K562 (cell line): ENCODE results near the gene FRMPD4. TPM values are rescaled to one million over a fixed set of nuclear protein-coding genes. Genes with fewer than 3 reads are reported as not detected.

Experiments used
- ATAC-seq: fragments of 200-7000 bp; cut with Tn5 transposase; 3 replicates; pipeline ENCODE4 v1.9.1; 2020; ENCODE audit warnings: moderate library complexity
- BruUV-seq: library from RNA; stranded (reverse); fragments of 400-500 nt; replicated peaks from 2 replicates; lab custom pipeline; 2021; lab: Mats Ljungman, UMichigan
- CTCF ChIA-PET: fragments of 300-600 bp; formaldehyde crosslinking; extraction: SDS; loops from one replicate; lab custom pipeline; 2021; ENCODE audit warnings: low intra/inter-chr PET ratio; lab: Yijun Ruan, JAX
- POLR2A ChIA-PET: fragments of 300-600, 350-650 bp; sonication (Branson Sonifier 250); formaldehyde crosslinking; extraction: SDS; loops from one replicate; lab custom pipeline; 2021; ENCODE audit warnings: antibody characterized with exemption, inconsistent platforms; lab: Yijun Ruan, JAX
- DNase-seq, 4 experiments: peaks; one replicate each; pipeline versions ENCODE4 v3.0.0 to v3.0.0-alpha.2; 2011 to 2018; ENCODE audit warnings: low spot score in 3 of 4, mixed read lengths in 3 of 4; ENCODE audit errors: extremely low read depth in 1 of 4
- FAIRE-seq: peaks from 2 replicates; lab custom pipeline; 2011; peaks lifted over from hg19 to GRCh38; lab: Jason Lieb, UNC
- H2AFZ ChIP-seq: 2 replicates; pipeline ENCODE4 v1.6.0; 2011; ENCODE audit warnings: low read depth, low read length, control low read depth, inconsistent platforms
- H3K27ac ChIP-seq: fragments of 200-600 bp; 3 replicates; pipeline ENCODE4 v1.8.0; 2011; ENCODE audit warnings: low read depth, mild to moderate bottlenecking, control low read depth, inconsistent platforms, low read length, moderate library complexity, mixed read lengths; ENCODE audit errors: extremely low read depth
- H3K27me3 ChIP-seq, 2 experiments: fragments of 300-600 bp in 1 of 2; 2 replicates in 1 of 2; 3 replicates in 1 of 2; pipeline versions ENCODE4 v1.6.0 to v1.8.0; 2011; ENCODE audit warnings: inconsistent platforms in 2 of 2, low read length in 2 of 2, mild to moderate bottlenecking in 1 of 2, mixed read lengths in 1 of 2, moderate library complexity in 1 of 2; ENCODE audit not compliant: control insufficient read depth in 2 of 2, insufficient read depth in 2 of 2
- H3K36me3 ChIP-seq: fragments of 300-600 bp; 3 replicates; pipeline ENCODE4 v1.8.0; 2011; ENCODE audit warnings: mild to moderate bottlenecking, low read length, inconsistent platforms; ENCODE audit not compliant: control insufficient read depth, insufficient read depth
- H3K4me1 ChIP-seq, 2 experiments: fragments of 200-600 bp in 1 of 2; replicated peaks in 1 of 2; 2 replicates in 1 of 2; 3 replicates in 1 of 2; pipeline versions ENCODE4 v1.5.1 to v1.8.0; 2011; ENCODE audit warnings: inconsistent platforms in 2 of 2, low read length in 2 of 2, mild to moderate bottlenecking in 1 of 2, mixed read lengths in 1 of 2, moderate library complexity in 1 of 2; ENCODE audit not compliant: control insufficient read depth in 2 of 2, insufficient read depth in 2 of 2
- H3K4me2 ChIP-seq: 2 replicates; pipeline ENCODE4 v1.6.1; 2011; ENCODE audit warnings: low read length, control low read depth, inconsistent platforms, mixed read lengths; ENCODE audit not compliant: insufficient read depth
- H3K4me3 ChIP-seq: fragments of 200-600 bp; sonication (generic), shearing (Covaris generic); 2 replicates; pipeline ENCODE4 v1.5.1; 2016; ENCODE audit warnings: control low read depth, inconsistent platforms
- H3K79me2 ChIP-seq: fragments of 200-600 bp; 3 replicates; pipeline ENCODE4 v1.8.0; 2011; ENCODE audit warnings: low read length, inconsistent platforms; ENCODE audit not compliant: control insufficient read depth, insufficient read depth
- H3K9ac ChIP-seq, 2 experiments: 2 replicates each; pipeline versions ENCODE4 v1.6.0 to v1.6.1; 2011; ENCODE audit warnings: low read depth in 2 of 2, low read length in 2 of 2, control low read depth in 1 of 2, inconsistent platforms in 1 of 2, mild to moderate bottlenecking in 1 of 2, mixed read lengths in 1 of 2; ENCODE audit not compliant: insufficient read depth in 1 of 2
- H3K9me1 ChIP-seq: one replicate; pipeline ENCODE4 v1.6.0; 2011; ENCODE audit warnings: inconsistent platforms, mild to moderate bottlenecking, low read length, moderate library complexity; ENCODE audit not compliant: control insufficient read depth, insufficient read depth
- H3K9me3 ChIP-seq: replicated peaks from 2 replicates; pipeline ENCODE4 v1.5.1; 2011; ENCODE audit warnings: low read depth, low read length, inconsistent platforms; ENCODE audit not compliant: control insufficient read depth, insufficient read depth
- H4K20me1 ChIP-seq: replicated peaks from 2 replicates; pipeline ENCODE4 v1.6.1; 2011; ENCODE audit warnings: low read length, inconsistent platforms, mixed read lengths; ENCODE audit not compliant: control insufficient read depth, insufficient read depth
- CBX2 ChIP-seq: fragments of 200-600 bp; sonication (generic); IDR thresholded peaks from one replicate; pipeline ENCODE4 v1.6.1; 2012; ENCODE audit warnings: mild to moderate bottlenecking, low read length, inconsistent platforms; ENCODE audit not compliant: insufficient read depth, poor library complexity, severe bottlenecking
- COPS2 ChIP-seq: fragments of 450-650 bp; conservative IDR thresholded peaks from 2 replicates; pipeline ENCODE4 v1.6.1; 2016; ENCODE audit warnings: mild to moderate bottlenecking, moderate library complexity
- DNMT1 ChIP-seq: fragments of 450-650 bp; IDR thresholded peaks from 2 replicates; pipeline ENCODE4 v1.6.1; 2016; ENCODE audit warnings: antibody characterized with exemption, mild to moderate bottlenecking
- ESRRA ChIP-seq: fragments of 450-650 bp; IDR thresholded peaks from 2 replicates; pipeline ENCODE4 v1.6.1; 2014; ENCODE audit warnings: low read depth, mild to moderate bottlenecking, moderate library complexity, borderline replicate concordance
- FOXK2 ChIP-seq, 2 experiments: fragments of 450-650 bp; IDR thresholded peaks in 1 of 2; conservative IDR thresholded peaks in 1 of 2; 2 replicates each; pipeline ENCODE4 v1.6.1; 2016; ENCODE audit warnings: low read depth in 2 of 2, mild to moderate bottlenecking in 1 of 2
- GATAD2A ChIP-seq: fragments of 450-650 bp; IDR thresholded peaks from 2 replicates; pipeline ENCODE4 v1.6.1; 2017
- GTF2F1 ChIP-seq: IDR thresholded peaks from 2 replicates; pipeline ENCODE4 v1.6.1; 2011; ENCODE audit warnings: low read depth, low read length, improper control_type of control experiment
- POLR3G ChIP-seq: IDR thresholded peaks from 2 replicates; pipeline ENCODE4 v1.6.1; 2011; ENCODE audit not compliant: insufficient read length, insufficient replicate concordance; ENCODE audit errors: extremely low read depth
- RAD51 ChIP-seq: fragments of 450-650 bp; IDR thresholded peaks from 2 replicates; pipeline ENCODE4 v1.7.1; 2016; ENCODE audit warnings: low read depth, mild to moderate bottlenecking, borderline replicate concordance
- RBFOX2 ChIP-seq: fragments of 200-400 bp; formaldehyde crosslinking; IDR thresholded peaks from 2 replicates; pipeline ENCODE4 v1.6.1; 2017; ENCODE audit warnings: low read depth, mild to moderate bottlenecking, low read length, moderate library complexity
- TCF7 ChIP-seq: sonication (generic); IDR thresholded peaks from 2 replicates; pipeline ENCODE4 v1.6.1; 2016; ENCODE audit warnings: antibody characterized with exemption, borderline replicate concordance
- ZNF121 ChIP-seq: sonication (generic); formaldehyde crosslinking; conservative IDR thresholded peaks from 2 replicates; pipeline ENCODE4 v1.8.0; 2022; ENCODE audit warnings: missing genetic modification reagents
- ZNF311 ChIP-seq: fragments of 250-450 bp; sonication (Bioruptor Pico); IDR thresholded peaks from 2 replicates; pipeline ENCODE4 v1.4.0; 2020; ENCODE audit warnings: mild to moderate bottlenecking, moderate library complexity
- in situ Hi-C: fragments of 300-500 bp; cut with MboI; formaldehyde crosslinking; loops from 4 replicates; pipeline ENCODE4 v1.15.0; 2018; ENCODE audit warnings: inconsistent platforms, mixed read lengths
- intact Hi-C: fragments of 100-400 bp; cut with micrococcal nuclease; formaldehyde crosslinking; loops from 2 replicates; pipeline ENCODE4 v1.14.2; 2022
- polyA plus RNA-seq, 8 experiments: library from polyadenylated mRNA; depleted of rRNA in 4 of 8; stranded (reverse) in 5 of 8; unstranded in 3 of 8; fragments of >200 nt; fragmentation: Nextera tagmentation in 2 of 8; fragmentation: Illumina TruSeq in 1 of 8; extraction: Ambion mirVana in 2 of 8; extraction: Trizol in 1 of 8; gene quantifications; 2 replicates each; pipeline versions ENCODE4 v1.2.1 to v1.2.3, GENCODE V29; 2011 to 2014; ENCODE audit warnings: inconsistent platforms in 1 of 8, missing spikeins in 1 of 8
- total RNA-seq, 7 experiments: library from RNA; depleted of rRNA in 6 of 7; stranded (reverse); fragments of >200 nt in 6 of 7; fragmentation: Illumina TruSeq in 2 of 7; extraction: Trizol in 2 of 7; gene quantifications; 2 replicates each; pipeline versions ENCODE4 v1.2.1 to v1.2.3, GENCODE V29; 2011 to 2021; ENCODE audit warnings: low replicate concordance in 1 of 7
- TF ChIP-seq, protein P1 (sequence below): fragments of 250-450 bp; sonication (Bioruptor Pico); IDR thresholded peaks from 2 replicates; pipeline ENCODE4 v1.9.0; 2021; ENCODE audit warnings: mild to moderate bottlenecking, inconsistent platforms
- TF ChIP-seq, protein P2 (sequence below): fragments of 450-650 bp; IDR thresholded peaks from 2 replicates; pipeline ENCODE4 v1.7.0; 2016; ENCODE audit warnings: borderline replicate concordance
- TF ChIP-seq, protein P3 (sequence below): fragments of 250-450 bp; sonication (Bioruptor Pico); IDR thresholded peaks from 2 replicates; pipeline ENCODE4 v1.5.0; 2021; ENCODE audit warnings: mild to moderate bottlenecking, borderline replicate concordance

Gene FRMPD4
- total and polyA plus RNA-seq, 9 of the 15 experiments (the other 6 are each of a cell fraction or from before 2014, with no cell fraction given), result not detected

DNA sequence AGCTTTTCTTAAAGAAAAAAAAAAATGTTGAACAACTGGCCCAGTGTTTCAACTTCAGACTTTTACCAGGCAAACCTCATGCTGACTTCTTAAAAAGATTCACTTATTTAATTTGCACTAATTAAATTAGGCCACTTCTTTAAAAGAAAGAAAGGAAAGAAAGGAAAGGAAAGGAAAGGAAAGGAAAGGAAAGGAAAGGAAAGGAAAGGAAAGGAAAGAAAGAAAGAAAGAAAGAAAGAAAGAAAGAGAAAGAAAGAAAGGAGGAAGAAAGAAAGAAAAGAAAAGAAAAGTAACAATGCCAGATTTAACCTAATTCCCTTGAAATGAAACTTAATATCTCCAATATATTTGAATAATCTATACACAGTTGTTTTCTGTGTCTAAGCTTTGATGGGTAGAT is 581.6 kb downstream of the FRMPD4 start:
- ATAC-seq, result no peak
- no peak for FAIRE-seq
- Histone ChIP-seq H3K4me3 (no peak overlapping the region), H3K4me2 (no peak overlapping the region), H4K20me1 (no peaks in the 10 kb centered on the region), H2AFZ (no peak overlapping the region), H3K9ac (no peak overlapping the region), H3K9me3 (no peaks in the 10 kb centered on the region), H3K36me3 (no peaks in the 10 kb centered on the region), H3K4me1 (no peaks in the 10 kb centered on the region), H3K9me1 (no peaks in the 10 kb centered on the region), H3K79me2 (no peaks in the 10 kb centered on the region), H3K27ac (no peak overlapping the region), H3K27me3 (peaks cover 0 to 22% of the 10 kb centered on the region in 2 experiments; a peak in 3 of 5 replicates)
- ChIA-PET CTCF (no interaction called here), POLR2A (no interaction called here)
- DNase-seq, result no peak
- in situ Hi-C loops (no loop called here), intact Hi-C loops (no loop called here)
- BruUV-seq, result no TSS peak
- TF ChIP-seq POLR3G (no peak), ESRRA (no peak), TCF7 (no peak), ZNF121 (CRISPR knock-in tag) (no peak), FOXK2 (conservative IDR thresholded peaks at IDR 0.05 in 1 of 2, IDR thresholded peaks at IDR 0.05 in 1 of 2; ENCODE audit: low read depth in 2 of 2) (no peak), DNMT1 (no peak), RAD51 (no peak), ZNF311 (CRISPR knock-in tag) (no peak), GATAD2A (no peak), CBX2 (no peak), GTF2F1 (no peak), COPS2 (no peak), RBFOX2 (no peak)
- TF ChIP-seq, protein P1, sequence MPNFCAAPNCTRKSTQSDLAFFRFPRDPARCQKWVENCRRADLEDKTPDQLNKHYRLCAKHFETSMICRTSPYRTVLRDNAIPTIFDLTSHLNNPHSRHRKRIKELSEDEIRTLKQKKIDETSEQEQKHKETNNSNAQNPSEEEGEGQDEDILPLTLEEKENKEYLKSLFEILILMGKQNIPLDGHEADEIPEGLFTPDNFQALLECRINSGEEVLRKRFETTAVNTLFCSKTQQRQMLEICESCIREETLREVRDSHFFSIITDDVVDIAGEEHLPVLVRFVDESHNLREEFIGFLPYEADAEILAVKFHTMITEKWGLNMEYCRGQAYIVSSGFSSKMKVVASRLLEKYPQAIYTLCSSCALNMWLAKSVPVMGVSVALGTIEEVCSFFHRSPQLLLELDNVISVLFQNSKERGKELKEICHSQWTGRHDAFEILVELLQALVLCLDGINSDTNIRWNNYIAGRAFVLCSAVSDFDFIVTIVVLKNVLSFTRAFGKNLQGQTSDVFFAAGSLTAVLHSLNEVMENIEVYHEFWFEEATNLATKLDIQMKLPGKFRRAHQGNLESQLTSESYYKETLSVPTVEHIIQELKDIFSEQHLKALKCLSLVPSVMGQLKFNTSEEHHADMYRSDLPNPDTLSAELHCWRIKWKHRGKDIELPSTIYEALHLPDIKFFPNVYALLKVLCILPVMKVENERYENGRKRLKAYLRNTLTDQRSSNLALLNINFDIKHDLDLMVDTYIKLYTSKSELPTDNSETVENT (CRISPR knock-in tag), result no peak
- TF ChIP-seq, protein P2, sequence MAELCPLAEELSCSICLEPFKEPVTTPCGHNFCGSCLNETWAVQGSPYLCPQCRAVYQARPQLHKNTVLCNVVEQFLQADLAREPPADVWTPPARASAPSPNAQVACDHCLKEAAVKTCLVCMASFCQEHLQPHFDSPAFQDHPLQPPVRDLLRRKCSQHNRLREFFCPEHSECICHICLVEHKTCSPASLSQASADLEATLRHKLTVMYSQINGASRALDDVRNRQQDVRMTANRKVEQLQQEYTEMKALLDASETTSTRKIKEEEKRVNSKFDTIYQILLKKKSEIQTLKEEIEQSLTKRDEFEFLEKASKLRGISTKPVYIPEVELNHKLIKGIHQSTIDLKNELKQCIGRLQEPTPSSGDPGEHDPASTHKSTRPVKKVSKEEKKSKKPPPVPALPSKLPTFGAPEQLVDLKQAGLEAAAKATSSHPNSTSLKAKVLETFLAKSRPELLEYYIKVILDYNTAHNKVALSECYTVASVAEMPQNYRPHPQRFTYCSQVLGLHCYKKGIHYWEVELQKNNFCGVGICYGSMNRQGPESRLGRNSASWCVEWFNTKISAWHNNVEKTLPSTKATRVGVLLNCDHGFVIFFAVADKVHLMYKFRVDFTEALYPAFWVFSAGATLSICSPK, result no peak
- TF ChIP-seq, protein P3, sequence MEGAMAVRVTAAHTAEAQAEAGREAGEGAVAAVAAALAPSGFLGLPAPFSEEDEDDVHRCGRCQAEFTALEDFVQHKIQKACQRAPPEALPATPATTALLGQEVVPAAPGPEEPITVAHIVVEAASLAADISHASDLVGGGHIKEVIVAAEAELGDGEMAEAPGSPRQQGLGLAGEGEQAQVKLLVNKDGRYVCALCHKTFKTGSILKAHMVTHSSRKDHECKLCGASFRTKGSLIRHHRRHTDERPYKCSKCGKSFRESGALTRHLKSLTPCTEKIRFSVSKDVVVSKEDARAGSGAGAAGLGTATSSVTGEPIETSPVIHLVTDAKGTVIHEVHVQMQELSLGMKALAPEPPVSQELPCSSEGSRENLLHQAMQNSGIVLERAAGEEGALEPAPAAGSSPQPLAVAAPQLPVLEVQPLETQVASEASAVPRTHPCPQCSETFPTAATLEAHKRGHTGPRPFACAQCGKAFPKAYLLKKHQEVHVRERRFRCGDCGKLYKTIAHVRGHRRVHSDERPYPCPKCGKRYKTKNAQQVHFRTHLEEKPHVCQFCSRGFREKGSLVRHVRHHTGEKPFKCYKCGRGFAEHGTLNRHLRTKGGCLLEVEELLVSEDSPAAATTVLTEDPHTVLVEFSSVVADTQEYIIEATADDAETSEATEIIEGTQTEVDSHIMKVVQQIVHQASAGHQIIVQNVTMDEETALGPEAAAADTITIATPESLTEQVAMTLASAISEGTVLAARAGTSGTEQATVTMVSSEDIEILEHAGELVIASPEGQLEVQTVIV (CRISPR knock-in tag), result no peak
